ENCODE measurements around the gene DCAF12. TPM values are rescaled to one million over a fixed set of nuclear protein-coding genes. Genes with fewer than 3 reads are reported as not detected.

Gene DCAF12
- total RNA-seq, 1 experiment from 2014 or later, result 38.3 TPM

- ATAC-seq, result no peak
These were observed 4.5 kb downstream of the DCAF12 start for GRCh38 chr9:34121996-34122395.

GRCh38 chr9:34119713-34120112 is 6.8 kb downstream of the DCAF12 start:
- in situ Hi-C loops (cut with HindIII; ENCODE audit: low pct_unique_long_range_greater_than_20kb, low sequenced_read_pairs), result no loop called here
- Histone ChIP-seq H3K4me1 (ENCODE audit: control insufficient read depth, insufficient read depth, low read length) (peaks cover 6% of the 10 kb centered on the region), H3K9me3 (ENCODE audit: control insufficient read depth, insufficient read depth, low read depth, low read length) (no peaks in the 10 kb centered on the region), H3K27ac (ENCODE audit: low read length) (no peak overlapping the region), H3K36me3 (ENCODE audit: control insufficient read depth, insufficient read depth, low read length) (peaks cover 6% of the 10 kb centered on the region), H3K27me3 (ENCODE audit: control insufficient read depth, insufficient read depth, low read length) (no peaks in the 10 kb centered on the region), H3K4me3 (ENCODE audit: low read depth in 2 of 2, low read length in 2 of 2) (no peak overlapping the region)
- no peak for ATAC-seq
- BruUV-seq (replicated peaks), result no TSS peak
- ChIA-PET POLR2A (interaction anchor here (0.5 to 0.6 kb wide), 2 partner anchors 11 to 146 kb away, joined by 3 to 5 read pairs; no protein-coding TSS in a partner anchor), CTCF (interaction anchor here (0.7 kb wide), 1 partner anchor 973 kb away, joined by 8 read pairs; no protein-coding TSS in a partner anchor)
- intact Hi-C loops (cut with micrococcal nuclease; ENCODE audit: unreplicated experiment), result loop anchor here (5.0 kb wide), 1 partner anchor 47 kb away; no protein-coding TSS in a partner anchor
- DNase-seq (ENCODE audit: low read depth, low spot score), result no peak
- TF ChIP-seq CTCF (IDR thresholded peaks at IDR 0.05), result no peak
- TF ChIP-seq SIN3A (IDR thresholded peaks at IDR 0.05; ENCODE audit: borderline replicate concordance, insufficient read depth, low read depth, low read length), result no peak
- TF ChIP-seq POLR2AphosphoS5 (IDR thresholded peaks at IDR 0.05; ENCODE audit: low read depth, low read length), result no peak
- TF ChIP-seq TCF7L2 (IDR thresholded peaks at IDR 0.05; ENCODE audit: low read depth, low read length), result no peak
- no peak for TF ChIP-seq REST (IDR thresholded peaks at IDR 0.05; ENCODE audit: insufficient read depth in 1 of 2, low read depth in 2 of 2, low read length in 1 of 2)

More at GRCh38 chr9:34121996-34122395, 4.5 kb downstream of the DCAF12 start:
- Histone ChIP-seq H3K27ac (ENCODE audit: low read length) (no peak overlapping the region), H3K4me3 (ENCODE audit: low read depth in 2 of 2, low read length in 2 of 2) (no peak overlapping the region), H3K4me1 (ENCODE audit: control insufficient read depth, insufficient read depth, low read length) (peaks cover 13% of the 10 kb centered on the region), H3K9me3 (ENCODE audit: control insufficient read depth, insufficient read depth, low read depth, low read length) (no peaks in the 10 kb centered on the region), H3K27me3 (ENCODE audit: control insufficient read depth, insufficient read depth, low read length) (no peaks in the 10 kb centered on the region), H3K36me3 (ENCODE audit: control insufficient read depth, insufficient read depth, low read length) (peaks cover 11% of the 10 kb centered on the region)
- intact Hi-C loops (cut with micrococcal nuclease; ENCODE audit: unreplicated experiment) (loop anchor here (5.0 kb wide), 1 partner anchor 50 kb away; no protein-coding TSS in a partner anchor), in situ Hi-C loops (cut with HindIII; ENCODE audit: low pct_unique_long_range_greater_than_20kb, low sequenced_read_pairs) (no loop called here)
- ChIA-PET CTCF (interaction anchor here (0.6 kb wide), 1 partner anchor 1891 kb away, joined by 3 read pairs; no protein-coding TSS in a partner anchor), POLR2A (no interaction called here)
- no peak for TF ChIP-seq SIN3A (IDR thresholded peaks at IDR 0.05; ENCODE audit: borderline replicate concordance, insufficient read depth, low read depth, low read length)
- TF ChIP-seq CTCF (IDR thresholded peaks at IDR 0.05), result no peak
- no peak for TF ChIP-seq POLR2AphosphoS5 (IDR thresholded peaks at IDR 0.05; ENCODE audit: low read depth, low read length)
- no peak for TF ChIP-seq REST (IDR thresholded peaks at IDR 0.05; ENCODE audit: insufficient read depth in 1 of 2, low read depth in 2 of 2, low read length in 1 of 2)
- TF ChIP-seq TCF7L2 (IDR thresholded peaks at IDR 0.05; ENCODE audit: low read depth, low read length), result no peak
- DNase-seq (ENCODE audit: low read depth, low spot score), result no peak
- no TSS peak for BruUV-seq (replicated peaks)

Data from Panc1 (cell line).